ENCODE measurements around the gene KBTBD8.

Gene KBTBD8

DNA sequence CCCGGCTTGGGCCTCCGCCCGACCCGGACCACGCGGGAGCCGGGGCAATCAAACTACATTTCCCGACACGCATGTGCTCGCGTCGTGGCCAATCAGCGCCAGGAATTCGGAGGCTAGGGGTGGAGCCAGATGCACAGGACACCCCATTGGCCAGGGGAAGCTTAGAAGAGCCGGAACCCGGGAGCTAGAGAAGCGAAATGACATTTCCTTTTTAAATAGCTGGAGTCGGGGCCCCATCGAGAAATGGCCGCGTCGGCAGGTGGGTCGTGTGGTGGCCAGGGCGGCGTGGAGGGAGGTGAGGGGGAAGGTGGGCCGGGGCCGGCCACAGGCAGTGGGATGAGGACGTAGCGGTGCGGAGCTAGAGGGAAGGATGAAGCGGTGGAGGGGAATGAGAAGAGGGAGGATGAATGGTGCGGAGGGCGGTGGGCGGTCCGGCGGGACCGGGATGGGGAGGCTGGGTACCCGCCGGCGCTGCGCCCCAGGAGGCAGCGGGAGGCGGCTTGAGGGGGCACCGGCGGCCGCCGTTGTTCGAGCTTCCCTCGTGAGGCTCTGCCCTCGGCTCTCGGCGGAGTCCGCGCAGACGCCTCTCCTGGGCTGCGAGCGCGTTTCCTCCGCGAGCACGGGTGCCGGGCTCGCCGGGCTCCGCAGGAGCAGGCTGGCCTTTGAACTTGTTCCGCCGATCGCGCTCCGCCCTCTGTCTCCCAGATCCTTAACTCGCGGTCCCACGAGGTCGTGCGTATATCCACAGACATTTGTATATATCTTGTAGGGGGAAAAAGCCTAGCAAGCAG is at the start of gene KBTBD8:
Gene KBTBD8, plus strand, starts transcription at position 195 of the 791 bp plus-strand sequence. Its CDS starts 49 bp downstream, at position 244.
- peak; percentile 99 for DNase-seq (ENCODE audit: low spot score)

DNA sequence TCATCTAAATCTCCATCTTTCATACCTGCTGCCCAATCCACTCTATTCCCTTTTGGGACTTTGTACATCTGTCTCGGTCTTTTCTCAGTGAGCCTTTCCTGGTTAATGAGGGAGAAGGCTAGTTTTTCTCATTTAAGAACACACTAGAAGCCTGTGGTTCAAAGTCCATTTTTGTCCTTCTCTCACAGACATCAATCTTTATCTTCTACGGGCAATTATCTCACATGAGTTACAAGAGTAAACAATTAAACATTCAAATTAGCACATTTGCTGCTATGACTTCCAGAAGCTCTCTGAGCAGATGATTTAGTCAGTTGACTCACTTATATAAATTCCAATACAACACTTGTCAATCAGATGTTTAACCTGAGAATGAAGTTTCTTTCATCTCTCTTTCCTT is 49.3 kb upstream of the KBTBD8 start:
- DNase-seq (ENCODE audit: low spot score) = no peak

GRCh38 chr3:66949898-66950297 is 48.2 kb upstream of the KBTBD8 start:
- no peak for DNase-seq (ENCODE audit: low spot score)

DNA sequence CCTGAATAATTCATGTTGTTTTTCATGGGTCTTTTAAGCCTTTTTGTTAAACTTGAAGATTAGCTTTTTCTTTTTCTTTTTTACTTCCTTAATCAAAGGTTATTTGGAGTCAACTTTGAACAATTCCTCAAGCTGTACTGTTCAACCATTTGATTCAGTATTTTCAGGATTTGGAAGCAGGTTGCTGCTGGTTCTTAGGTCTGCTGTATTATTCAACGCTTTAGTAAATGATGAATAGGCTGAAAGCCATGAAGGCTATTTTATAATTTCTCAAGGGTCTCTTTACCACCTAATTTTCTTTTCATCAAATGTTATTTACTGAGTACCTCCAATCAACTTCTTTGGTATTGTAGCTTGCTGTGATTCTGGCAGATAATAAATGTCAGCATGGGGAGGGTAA is 45.8 kb upstream of the KBTBD8 start:
- no peak for DNase-seq (ENCODE audit: low spot score)

DNA sequence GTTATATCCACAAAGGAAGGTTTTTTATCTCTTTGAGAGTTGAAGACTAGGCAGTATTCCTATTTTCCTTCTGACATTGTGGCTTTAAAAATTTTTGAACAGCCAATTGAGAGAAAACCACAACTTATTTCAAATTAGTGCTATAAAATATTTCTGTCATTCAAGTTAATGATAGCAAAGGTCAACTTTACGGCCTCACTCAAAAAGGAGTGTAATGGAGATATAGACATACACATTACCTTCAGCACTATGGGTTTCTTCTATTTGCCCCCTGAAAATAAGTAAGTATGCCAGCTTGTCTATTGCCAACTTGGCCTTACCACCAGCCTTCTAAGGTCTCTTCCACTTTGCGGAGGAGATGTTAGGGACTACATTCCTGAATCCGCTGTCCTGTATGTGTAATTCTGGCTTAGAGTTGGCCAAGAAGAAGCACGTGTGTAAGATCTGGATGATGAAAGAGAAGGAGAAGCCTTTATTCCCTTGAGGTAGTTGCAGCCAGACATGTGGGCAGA is 44.1 kb upstream of the KBTBD8 start:
- no peak for DNase-seq (ENCODE audit: low spot score)

DNA sequence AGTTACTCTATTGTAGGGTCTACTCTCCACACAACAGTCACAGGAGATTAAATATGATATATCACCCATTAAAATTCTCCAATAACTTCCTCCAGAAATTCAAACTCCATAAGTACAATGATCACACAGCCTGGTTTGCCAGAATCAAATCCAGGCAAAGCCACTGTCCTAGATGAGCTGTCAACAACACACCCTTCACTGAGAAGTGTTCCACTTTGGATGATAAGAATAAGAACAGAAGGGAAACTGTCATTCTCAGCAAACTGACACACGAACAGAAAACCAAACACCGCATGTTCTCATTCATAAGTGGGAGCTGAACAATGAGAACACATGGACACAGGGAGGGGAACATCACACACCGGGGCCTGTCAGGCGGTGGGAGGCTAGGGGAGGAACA is 41.4 kb upstream of the KBTBD8 start:
- DNase-seq (ENCODE audit: low spot score) = no peak

GRCh38 chr3:66957367-66957766 is 40.7 kb upstream of the KBTBD8 start:
- no peak for DNase-seq (ENCODE audit: low spot score)

GRCh38 chr3:66958067-66958466 is 40.0 kb upstream of the KBTBD8 start:
- DNase-seq (ENCODE audit: low spot score) = no peak

DNA sequence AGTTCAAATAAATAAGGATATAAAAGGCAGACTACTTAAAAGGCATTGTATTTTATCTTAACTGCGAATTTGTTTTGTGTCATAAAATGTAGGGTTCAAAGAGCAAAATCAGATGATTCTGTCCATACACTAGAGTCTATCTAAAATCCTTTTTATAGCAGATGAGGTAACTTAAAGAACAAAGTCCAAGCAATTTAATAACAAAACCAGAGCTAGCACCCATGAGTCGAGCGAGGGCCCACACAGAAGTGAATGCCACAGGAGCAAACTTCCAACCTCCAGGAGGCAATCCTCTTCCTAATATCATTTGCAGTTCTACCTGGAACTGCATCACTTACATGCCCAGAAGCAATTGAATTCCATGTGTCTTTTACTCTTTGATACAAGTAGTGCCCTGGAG is 35.4 kb upstream of the KBTBD8 start:
- DNase-seq (ENCODE audit: low spot score) = no peak

- no peak for DNase-seq (ENCODE audit: low spot score)
These were observed 26.9 kb upstream of the KBTBD8 start for GRCh38 chr3:66971245-66971644.

DNA sequence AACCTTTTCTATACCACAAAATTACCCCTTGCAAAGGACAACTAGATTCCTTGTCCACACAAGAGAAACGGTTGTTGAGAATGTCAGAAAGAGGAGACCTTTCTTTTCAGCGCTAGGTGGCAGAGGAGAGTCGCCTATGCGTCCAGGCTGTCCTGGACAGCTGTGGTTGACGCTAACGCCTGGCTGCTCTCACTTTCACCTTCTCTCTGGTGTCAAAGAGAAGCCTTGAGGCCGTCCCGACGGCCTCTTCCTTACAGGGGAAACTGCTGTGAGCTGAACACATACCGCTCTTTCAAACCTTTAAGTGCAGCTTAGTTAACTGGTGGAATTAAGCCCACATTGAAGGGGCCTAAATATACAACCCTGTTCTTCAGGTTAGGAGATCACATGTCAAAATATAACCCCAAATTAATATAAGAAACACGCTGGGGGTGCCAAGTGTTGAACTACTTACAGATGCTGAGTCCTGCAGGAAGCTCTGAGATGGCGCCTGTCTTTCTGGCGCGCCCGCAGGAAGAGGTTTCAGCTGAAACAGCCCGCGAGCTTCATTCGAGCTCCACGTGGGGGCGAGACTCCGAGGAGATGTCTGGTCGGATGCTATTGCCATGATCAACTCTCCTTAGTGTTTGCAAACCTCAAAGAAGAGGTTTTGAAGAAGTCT is 26.1 kb upstream of the KBTBD8 start:
- DNase-seq (ENCODE audit: low spot score) = peak; percentile 86

DNA sequence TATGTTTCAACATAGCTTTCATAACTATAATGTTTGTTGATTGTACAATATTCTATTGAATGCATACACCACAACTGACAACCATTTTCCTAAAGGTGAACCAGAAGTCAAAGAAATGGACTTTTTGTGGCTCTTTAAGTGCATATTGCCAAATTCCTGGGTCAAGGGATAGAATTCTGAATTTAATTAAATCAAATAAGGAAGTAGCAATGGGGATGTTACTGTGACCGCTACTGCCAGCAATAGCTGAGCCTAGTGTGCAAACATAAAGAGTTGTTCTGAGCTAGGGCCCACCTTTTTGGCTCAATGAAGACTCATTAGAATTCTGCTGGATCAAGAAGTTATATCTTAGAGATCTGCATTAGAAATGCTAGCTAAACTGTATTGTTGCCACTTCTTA is 17.3 kb upstream of the KBTBD8 start:
- DNase-seq (ENCODE audit: low spot score) = no peak

DNA sequence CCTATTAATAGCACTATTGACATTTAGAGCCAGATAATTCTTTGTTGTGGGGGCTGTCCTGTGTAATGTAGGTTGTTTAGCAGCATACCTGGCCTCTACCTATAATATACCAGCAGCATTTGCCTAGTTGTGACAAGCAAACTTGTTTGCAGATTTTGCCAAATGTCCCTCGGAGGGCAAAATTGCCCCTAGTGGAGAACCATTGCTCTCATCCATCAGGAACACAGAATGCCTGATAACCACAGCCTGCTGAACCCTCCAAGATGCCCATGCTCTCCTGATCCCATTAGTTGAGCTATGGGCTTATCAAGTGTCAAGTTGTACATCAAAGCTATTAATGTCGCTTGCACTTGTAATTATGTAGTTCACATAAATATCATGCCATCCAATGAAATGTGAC is 15.0 kb upstream of the KBTBD8 start:
- DNase-seq (ENCODE audit: low spot score) = no peak

GRCh38 chr3:66985336-66985920 is 12.7 kb upstream of the KBTBD8 start:
- no peak for DNase-seq (ENCODE audit: low spot score)

DNA sequence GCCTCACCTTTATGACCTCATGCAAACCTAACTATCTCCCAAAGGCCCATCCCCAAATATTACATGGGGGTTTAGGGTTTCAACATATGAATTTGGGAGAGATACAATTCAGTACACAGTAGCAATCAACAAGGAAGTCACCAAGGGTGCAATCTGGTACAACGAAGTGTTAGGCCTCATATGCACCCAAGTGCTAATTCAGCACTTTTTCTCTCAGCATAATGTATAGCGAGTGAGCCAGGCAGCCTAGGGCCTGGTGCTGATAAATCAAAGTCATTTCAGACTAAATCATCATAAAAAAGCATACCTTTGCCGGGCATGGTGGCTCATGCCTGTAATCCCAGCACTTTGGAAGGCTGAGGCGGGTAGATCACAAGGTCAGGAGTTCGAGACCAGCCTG is 11.7 kb upstream of the KBTBD8 start:
- DNase-seq (ENCODE audit: low spot score) = no peak

DNA sequence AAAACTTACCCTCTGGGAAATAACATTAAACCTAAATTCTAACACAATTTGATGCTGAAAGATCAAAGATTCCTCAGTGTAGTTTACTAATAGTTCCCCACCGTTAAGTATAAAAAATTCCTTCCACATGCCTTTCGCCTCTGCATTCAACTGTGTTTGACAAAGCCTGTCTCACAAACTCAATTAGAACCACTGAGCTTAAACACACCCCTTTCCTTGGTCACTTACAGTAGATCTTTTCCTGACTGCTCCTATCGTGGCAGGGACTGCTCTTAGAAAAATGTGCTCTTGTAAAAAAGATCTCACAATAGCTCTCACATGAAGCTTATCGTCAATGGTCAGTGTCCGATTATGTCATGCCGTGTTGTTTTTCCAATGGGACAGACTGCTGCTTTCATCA is 8.9 kb upstream of the KBTBD8 start:
- DNase-seq (ENCODE audit: low spot score) = no peak

- DNase-seq (ENCODE audit: low spot score) = peak; percentile 4
These were observed 8.0 kb upstream of the KBTBD8 start for GRCh38 chr3:66989860-66990696.

- peak; percentile 4 for DNase-seq (ENCODE audit: low spot score)
These were observed 6.6 kb upstream of the KBTBD8 start for GRCh38 chr3:66991459-66991858.

- DNase-seq (ENCODE audit: low spot score) = no peak
These were observed 5.0 kb upstream of the KBTBD8 start for GRCh38 chr3:66993082-66993481.

GRCh38 chr3:66994588-66994987 is 3.5 kb upstream of the KBTBD8 start:
- DNase-seq (ENCODE audit: low spot score) = no peak

DNA sequence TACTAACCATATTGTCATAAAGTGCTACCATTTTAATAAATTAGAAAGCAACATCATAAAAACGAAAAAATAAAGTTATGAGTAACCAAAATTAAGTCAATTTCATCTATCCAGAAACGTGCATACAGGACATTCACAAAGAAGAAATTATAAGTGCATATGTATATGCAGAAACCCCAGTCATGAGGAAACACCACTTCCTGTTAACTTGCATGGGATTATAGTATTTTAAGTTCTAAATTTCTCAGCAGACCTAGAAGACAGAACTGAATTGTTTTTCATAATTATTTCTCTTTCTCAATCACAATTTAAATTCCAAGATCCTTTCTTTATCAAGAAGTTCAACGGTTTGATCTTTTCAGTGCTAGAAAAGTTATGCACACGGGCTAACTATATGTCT is 1.4 kb upstream of the KBTBD8 start:
- no peak for DNase-seq (ENCODE audit: low spot score)

GRCh38 chr3:66997560-66998112 is 471 bp upstream of the KBTBD8 start:
- DNase-seq (ENCODE audit: low spot score) = peak; percentile 8

Measured in GM03348 (cell line).